Astrocyte of the hippocampus (primary cell): ENCODE data around the gene OR4D10.

Source experiments
- DNase-seq: peaks from one replicate; pipeline ENCODE4 v3.0.0; 2011; ENCODE audit warnings: low read depth, low spot score

OR4D10 gene

GRCh38 chr11:59523541-59523940 is 50.4 kb downstream of the OR4D10 start:
- DNase-seq = no peak

GRCh38 chr11:59528711-59529110 is 55.6 kb downstream of the OR4D10 start:
- DNase-seq = no peak
